A549 (cell line): ENCODE results near the gene GPT2. TPM values are rescaled to one million over a fixed set of nuclear protein-coding genes. Genes with fewer than 3 reads are reported as not detected.
A peak's percentile ranks its signal among the peaks of the same experiment; 100 is the strongest.

ENCODE experiments used
- ATAC-seq, 2 experiments: fragments of 200-7000 bp in 1 of 2; fragments of >200 bp in 1 of 2; cut with Nextera tagmentation in 1 of 2; cut with Tn5 transposase in 1 of 2; 3 replicates each; pipeline versions ENCODE4 v1.8.0 to v1.9.1; 2018 to 2020; ENCODE audit warnings: mild to moderate bottlenecking in 1 of 2, moderate library complexity in 1 of 2
- CTCF ChIA-PET: fragments of 300-600 bp; sonication (Branson Sonifier 250); formaldehyde crosslinking; extraction: SDS; loops from one replicate; lab custom pipeline; 2021; ENCODE audit warnings: antibody characterized with exemption, inconsistent platforms; lab: Yijun Ruan, JAX
- POLR2A ChIA-PET: fragments of 350-600 bp; formaldehyde crosslinking; extraction: SDS; loops from one replicate; lab custom pipeline; 2021; ENCODE audit warnings: antibody characterized with exemption, inconsistent platforms; lab: Yijun Ruan, JAX
- DNase-seq, 2 experiments: peaks; one replicate each; pipeline versions ENCODE4 v3.0.0 to v3.0.0-alpha.2; 2011 to 2016; ENCODE audit warnings: low read depth in 1 of 2, low spot score in 1 of 2
- FAIRE-seq: peaks from 2 replicates; lab custom pipeline; 2011; peaks lifted over from hg19 to GRCh38; lab: Jason Lieb, UNC
- H3K27ac ChIP-seq, 2 experiments: fragments of >200 bp; sonication (Bioruptor Twin); formaldehyde crosslinking; 3 replicates each; pipeline ENCODE4 v1.5.1; 2016 to 2017
- H3K4me1 ChIP-seq: fragments of >200 bp; sonication (Bioruptor Twin); formaldehyde crosslinking; 3 replicates; pipeline ENCODE4 v1.6.1; 2016
- H3K4me2 ChIP-seq: fragments of >200 bp; sonication (Bioruptor Twin); formaldehyde crosslinking; 3 replicates; pipeline ENCODE4 v1.6.1; 2016
- H3K4me3 ChIP-seq: fragments of >200 bp; sonication (Bioruptor Twin); formaldehyde crosslinking; 3 replicates; pipeline ENCODE4 v1.5.1; 2016
- H3K9me3 ChIP-seq: fragments of >200 bp; sonication (Bioruptor Twin); formaldehyde crosslinking; 3 replicates; pipeline ENCODE4 v1.6.1; 2016
- BHLHE40 ChIP-seq: IDR thresholded peaks from 2 replicates; pipeline ENCODE4 v1.6.1; 2012; ENCODE audit warnings: low read depth, low read length, inconsistent platforms
- CBX2 ChIP-seq: fragments of 200-600 bp; sonication (generic); IDR thresholded peaks from 2 replicates; pipeline ENCODE4 v1.6.1; 2016; ENCODE audit warnings: low read depth, mild to moderate bottlenecking, borderline replicate concordance
- CBX8 ChIP-seq: fragments of 200-600 bp; sonication (generic); IDR thresholded peaks from 2 replicates; pipeline ENCODE4 v1.6.1; 2016
- CHD2 ChIP-seq: fragments of 150-350 bp; IDR thresholded peaks from 2 replicates; pipeline ENCODE4 v1.6.1; 2014; ENCODE audit warnings: low read length; ENCODE audit not compliant: partially characterized antibody
- EHMT2 ChIP-seq: fragments of 200-600 bp; sonication (generic); IDR thresholded peaks from 2 replicates; pipeline ENCODE4 v1.6.1; 2016; ENCODE audit warnings: antibody characterized with exemption, low read depth, mild to moderate bottlenecking, moderate library complexity
- FOSL2 ChIP-seq, 2 experiments: fragments of 450-650 bp in 1 of 2; fragments of >200 bp in 1 of 2; sonication (Bioruptor Twin) in 1 of 2; formaldehyde crosslinking; IDR thresholded peaks; 2 replicates each; pipeline versions ENCODE4 v1.5.0 to v1.6.1; 2016 to 2020; ENCODE audit warnings: mild to moderate bottlenecking in 1 of 2, moderate library complexity in 1 of 2
- HDAC2 ChIP-seq: fragments of 200-600 bp; sonication (generic); IDR thresholded peaks from 2 replicates; pipeline ENCODE4 v1.6.1; 2016
- HOXA7 ChIP-seq: fragments of 250-450 bp; sonication (Bioruptor Pico); IDR thresholded peaks from 2 replicates; pipeline ENCODE4 v1.5.0; 2020; ENCODE audit warnings: mild to moderate bottlenecking, moderate library complexity
- HOXB13 ChIP-seq: fragments of 250-450 bp; sonication (Bioruptor Pico); IDR thresholded peaks from 2 replicates; pipeline ENCODE4 v1.5.0; 2020; ENCODE audit warnings: low read depth, mild to moderate bottlenecking, moderate library complexity
- HOXB5 ChIP-seq: fragments of 250-450 bp; sonication (Bioruptor Pico); IDR thresholded peaks from 2 replicates; pipeline ENCODE4 v1.5.0; 2020; ENCODE audit warnings: mild to moderate bottlenecking, moderate library complexity
- JUNB ChIP-seq: fragments of >200 bp; sonication (Bioruptor Twin); formaldehyde crosslinking; IDR thresholded peaks from 2 replicates; pipeline ENCODE4 v1.6.1; 2016
- KDM1A ChIP-seq: fragments of 200-600 bp; sonication (generic); IDR thresholded peaks from 2 replicates; pipeline ENCODE4 v1.6.1; 2016; ENCODE audit warnings: low read depth, mild to moderate bottlenecking
- MAFK ChIP-seq: fragments of 450-650 bp; IDR thresholded peaks from 2 replicates; pipeline ENCODE4 v1.6.1; 2014; ENCODE audit not compliant: partially characterized antibody
- POLR2AphosphoS2 ChIP-seq: conservative IDR thresholded peaks from 2 replicates; pipeline ENCODE4 v1.6.1; 2012; ENCODE audit warnings: low read length, improper control_type of control experiment, inconsistent platforms
- RAD21 ChIP-seq, 2 experiments: fragments of >200 bp in 1 of 2; sonication (Bioruptor Twin) in 1 of 2; formaldehyde crosslinking in 1 of 2; IDR thresholded peaks in 1 of 2; conservative IDR thresholded peaks in 1 of 2; 2 replicates in 1 of 2; 3 replicates in 1 of 2; pipeline ENCODE4 v1.6.1; 2012 to 2018; ENCODE audit warnings: inconsistent platforms in 1 of 2
- RARB ChIP-seq: fragments of 250-450 bp; sonication (Bioruptor Pico); IDR thresholded peaks from 2 replicates; pipeline ENCODE4 v1.8.0; 2021; ENCODE audit warnings: mild to moderate bottlenecking, moderate library complexity
- RFX5 ChIP-seq: fragments of 450-650 bp; IDR thresholded peaks from 2 replicates; pipeline ENCODE4 v1.7.1; 2014; ENCODE audit warnings: antibody characterized with exemption, mild to moderate bottlenecking, moderate library complexity
- SMC3 ChIP-seq: fragments of >200 bp; sonication (Bioruptor Twin); formaldehyde crosslinking; IDR thresholded peaks from 3 replicates; pipeline ENCODE4 v1.6.1; 2018; ENCODE audit warnings: inconsistent platforms
- TFCP2L1 ChIP-seq: fragments of 250-450 bp; sonication (Bioruptor Pico); IDR thresholded peaks from 2 replicates; pipeline ENCODE4 v1.5.0; 2021; ENCODE audit warnings: mild to moderate bottlenecking
- WGBS: methylation state at CpG from one replicate; pipeline ENCODE4 v1.1.6; 2017; ENCODE audit errors: missing lambda C conversion rate; 5-methylcytosine and 5-hydroxymethylcytosine counted together
- polyA plus RNA-seq, 4 experiments: library from polyadenylated mRNA; depleted of rRNA in 3 of 4; stranded (reverse); fragments of >200 nt; fragmentation: RNase III in 1 of 4; extraction: RNeasy Plus Mini Kit Qiagen cat#74134 plus additional on column Dnase treatment in 1 of 4; gene quantifications; 2 replicates in 3 of 4; 3 replicates in 1 of 4; pipeline ENCODE4 v1.2.3, GENCODE V29; 2011 to 2017
- TF ChIP-seq, protein P1 (sequence below): fragments of 250-450 bp; sonication (Bioruptor Pico); IDR thresholded peaks from 2 replicates; pipeline ENCODE4 v1.5.0; 2021; ENCODE audit warnings: mild to moderate bottlenecking, moderate library complexity, borderline replicate concordance
- TF ChIP-seq, protein P2 (sequence below): fragments of >200 bp; sonication (Bioruptor Twin); formaldehyde crosslinking; IDR thresholded peaks from 3 replicates; pipeline ENCODE4 v1.5.1; 2016
- TF ChIP-seq, protein P3 (sequence below): IDR thresholded peaks from 2 replicates; pipeline ENCODE4 v1.6.1; 2012; ENCODE audit warnings: low read depth, borderline replicate concordance
- TF ChIP-seq, protein P4 (sequence below): IDR thresholded peaks from 2 replicates; pipeline ENCODE4 v1.6.1; 2012

Gene GPT2
- polyA plus RNA-seq, 2 of the 4 experiments (the other 2 are of a cell fraction): 8.9 to 15.3 TPM

DNA sequence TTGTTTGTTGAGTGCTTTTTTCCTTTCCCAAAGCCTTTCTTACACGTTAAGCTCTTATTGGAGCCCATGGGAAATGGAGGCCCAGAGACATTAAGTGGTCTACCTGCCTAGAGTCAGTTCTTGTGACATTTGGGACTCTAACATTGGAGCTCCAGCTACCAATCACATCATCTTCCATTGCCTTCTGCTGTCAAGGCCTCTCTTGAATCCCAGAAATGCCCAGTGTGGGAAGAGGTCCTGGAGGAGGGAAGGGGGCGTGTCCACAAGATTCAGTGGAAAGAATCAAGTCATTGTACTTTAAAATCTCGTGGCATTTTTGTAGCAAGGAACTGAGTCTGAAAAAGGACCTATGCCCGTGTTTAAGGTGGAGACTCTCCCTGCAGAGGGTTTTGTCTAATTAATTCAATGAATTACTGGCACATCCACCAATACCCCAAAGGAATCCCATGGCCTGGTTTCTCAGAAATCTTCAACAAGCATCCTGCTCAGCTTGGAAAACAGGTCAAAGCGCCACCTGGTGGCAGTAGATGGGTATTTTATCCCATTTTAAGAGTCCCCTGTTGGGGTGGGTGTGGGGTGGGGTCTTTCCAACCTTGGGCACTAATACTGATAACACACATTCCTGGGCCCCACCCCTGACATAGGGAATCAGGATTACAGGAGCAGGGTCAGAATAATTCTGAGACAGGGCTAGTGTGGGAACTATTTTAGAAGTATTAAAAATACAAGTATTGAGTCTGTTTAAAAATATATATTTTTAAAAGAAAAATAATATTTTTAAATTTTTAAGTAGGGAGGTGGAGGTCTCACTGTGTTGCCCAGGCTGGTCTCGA is 24.6 kb downstream of the GPT2 start (continued):
- TF ChIP-seq, protein P1, sequence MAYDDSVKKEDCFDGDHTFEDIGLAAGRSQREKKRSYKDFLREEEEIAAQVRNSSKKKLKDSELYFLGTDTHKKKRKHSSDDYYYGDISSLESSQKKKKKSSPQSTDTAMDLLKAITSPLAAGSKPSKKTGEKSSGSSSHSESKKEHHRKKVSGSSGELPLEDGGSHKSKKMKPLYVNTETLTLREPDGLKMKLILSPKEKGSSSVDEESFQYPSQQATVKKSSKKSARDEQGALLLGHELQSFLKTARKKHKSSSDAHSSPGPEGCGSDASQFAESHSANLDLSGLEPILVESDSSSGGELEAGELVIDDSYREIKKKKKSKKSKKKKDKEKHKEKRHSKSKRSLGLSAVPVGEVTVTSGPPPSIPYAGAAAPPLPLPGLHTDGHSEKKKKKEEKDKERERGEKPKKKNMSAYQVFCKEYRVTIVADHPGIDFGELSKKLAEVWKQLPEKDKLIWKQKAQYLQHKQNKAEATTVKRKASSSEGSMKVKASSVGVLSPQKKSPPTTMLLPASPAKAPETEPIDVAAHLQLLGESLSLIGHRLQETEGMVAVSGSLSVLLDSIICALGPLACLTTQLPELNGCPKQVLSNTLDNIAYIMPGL (CRISPR knock-in tag): no peak
- TF ChIP-seq HDAC2 (no peak), RAD21 (conservative IDR thresholded peaks at IDR 0.05 in 1 of 2, IDR thresholded peaks at IDR 0.05 in 1 of 2) (peak; percentile 67 to 77), SMC3 (peak; percentile 94), CBX8 (no peak), RFX5 (no peak)
- TF ChIP-seq, protein P2, sequence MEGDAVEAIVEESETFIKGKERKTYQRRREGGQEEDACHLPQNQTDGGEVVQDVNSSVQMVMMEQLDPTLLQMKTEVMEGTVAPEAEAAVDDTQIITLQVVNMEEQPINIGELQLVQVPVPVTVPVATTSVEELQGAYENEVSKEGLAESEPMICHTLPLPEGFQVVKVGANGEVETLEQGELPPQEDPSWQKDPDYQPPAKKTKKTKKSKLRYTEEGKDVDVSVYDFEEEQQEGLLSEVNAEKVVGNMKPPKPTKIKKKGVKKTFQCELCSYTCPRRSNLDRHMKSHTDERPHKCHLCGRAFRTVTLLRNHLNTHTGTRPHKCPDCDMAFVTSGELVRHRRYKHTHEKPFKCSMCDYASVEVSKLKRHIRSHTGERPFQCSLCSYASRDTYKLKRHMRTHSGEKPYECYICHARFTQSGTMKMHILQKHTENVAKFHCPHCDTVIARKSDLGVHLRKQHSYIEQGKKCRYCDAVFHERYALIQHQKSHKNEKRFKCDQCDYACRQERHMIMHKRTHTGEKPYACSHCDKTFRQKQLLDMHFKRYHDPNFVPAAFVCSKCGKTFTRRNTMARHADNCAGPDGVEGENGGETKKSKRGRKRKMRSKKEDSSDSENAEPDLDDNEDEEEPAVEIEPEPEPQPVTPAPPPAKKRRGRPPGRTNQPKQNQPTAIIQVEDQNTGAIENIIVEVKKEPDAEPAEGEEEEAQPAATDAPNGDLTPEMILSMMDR: peak; percentile 90

DNA sequence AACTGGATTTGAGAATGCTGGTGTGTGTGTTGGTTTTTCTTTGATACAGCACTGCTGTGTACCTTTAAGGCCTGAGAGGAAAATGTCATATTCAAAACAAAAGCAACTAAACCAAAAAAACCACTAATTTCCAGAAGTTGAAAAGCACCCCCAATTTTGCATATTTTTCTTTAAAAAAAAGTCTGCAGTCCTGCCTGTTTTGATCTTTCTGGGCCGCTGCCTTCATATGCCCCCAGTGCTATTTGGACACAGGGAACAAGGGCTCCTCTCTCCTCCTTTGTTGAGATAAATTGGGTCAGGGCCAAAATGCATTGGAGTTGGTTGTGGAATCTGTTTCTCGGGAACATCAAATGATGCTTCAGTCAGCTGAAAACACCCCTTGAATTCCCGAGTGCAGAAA is 26.9 kb downstream of the GPT2 start:
- no peak overlapping the region for H3K4me2 ChIP-seq
- FAIRE-seq (no peak), ATAC-seq (no peak), DNase-seq (no peak)
- H3K4me3 ChIP-seq: no peak overlapping the region
- H3K27ac ChIP-seq: no peak overlapping the region
- no peaks in the 10 kb centered on the region for H3K4me1 ChIP-seq
- H3K9me3 ChIP-seq: no peaks in the 10 kb centered on the region
- CTCF ChIA-PET: interaction anchor here (1.1 to 10.6 kb wide), 5 partner anchors 9 to 62 kb away, joined by 4 to 202 read pairs (median 26); no protein-coding TSS in a partner anchor
- POLR2A ChIA-PET: no interaction called here
- TF ChIP-seq CBX8: no peak
- TF ChIP-seq, protein P3, sequence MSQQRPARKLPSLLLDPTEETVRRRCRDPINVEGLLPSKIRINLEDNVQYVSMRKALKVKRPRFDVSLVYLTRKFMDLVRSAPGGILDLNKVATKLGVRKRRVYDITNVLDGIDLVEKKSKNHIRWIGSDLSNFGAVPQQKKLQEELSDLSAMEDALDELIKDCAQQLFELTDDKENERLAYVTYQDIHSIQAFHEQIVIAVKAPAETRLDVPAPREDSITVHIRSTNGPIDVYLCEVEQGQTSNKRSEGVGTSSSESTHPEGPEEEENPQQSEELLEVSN: no peak
- no peak for TF ChIP-seq RAD21 (conservative IDR thresholded peaks at IDR 0.05 in 1 of 2, IDR thresholded peaks at IDR 0.05 in 1 of 2)
- TF ChIP-seq RFX5: no peak
- no peak for TF ChIP-seq CHD2
- TF ChIP-seq, protein P2: no peak
- no peak for TF ChIP-seq POLR2AphosphoS2
- no peak for TF ChIP-seq HOXB5 (CRISPR knock-in tag)
- no peak for TF ChIP-seq TFCP2L1
- TF ChIP-seq MAFK: no peak
- no peak for TF ChIP-seq EHMT2
- TF ChIP-seq FOSL2 (IDR thresholded peaks at IDR 0.05): no peak
- no peak for TF ChIP-seq FOSL2 (CRISPR knock-in tag; IDR thresholded peaks at IDR 0.05)
- no peak for TF ChIP-seq HOXA7
- TF ChIP-seq, protein P4, sequence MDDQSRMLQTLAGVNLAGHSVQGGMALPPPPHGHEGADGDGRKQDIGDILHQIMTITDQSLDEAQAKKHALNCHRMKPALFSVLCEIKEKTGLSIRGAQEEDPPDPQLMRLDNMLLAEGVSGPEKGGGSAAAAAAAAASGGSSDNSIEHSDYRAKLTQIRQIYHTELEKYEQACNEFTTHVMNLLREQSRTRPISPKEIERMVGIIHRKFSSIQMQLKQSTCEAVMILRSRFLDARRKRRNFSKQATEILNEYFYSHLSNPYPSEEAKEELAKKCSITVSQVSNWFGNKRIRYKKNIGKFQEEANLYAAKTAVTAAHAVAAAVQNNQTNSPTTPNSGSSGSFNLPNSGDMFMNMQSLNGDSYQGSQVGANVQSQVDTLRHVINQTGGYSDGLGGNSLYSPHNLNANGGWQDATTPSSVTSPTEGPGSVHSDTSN: no peak
- no peak for TF ChIP-seq JUNB
- no peak for TF ChIP-seq RARB (CRISPR knock-in tag)
- no peak for TF ChIP-seq KDM1A
- no peak for TF ChIP-seq BHLHE40
- TF ChIP-seq CBX2: no peak
- no peak for TF ChIP-seq HOXB13
- 83% methylated on average over 3 of the region's 3 CpGs for WGBS
